ENCODE measurements around the gene EN1. TPM values are rescaled to one million over a fixed set of nuclear protein-coding genes. Genes with fewer than 3 reads are reported as not detected.

The EN1 gene
- total and polyA plus RNA-seq, 2 of the 13 experiments (the other 11 are each of a cell fraction or from before 2014, with no cell fraction given) = not detected

GRCh38 chr2:118843483-118844132, 3.8 kb downstream of the EN1 start:
- TF ChIP-seq ZNF800 (CRISPR knock-in tag; IDR thresholded peaks at IDR 0.05) (no peak), KDM6A (CRISPR knock-in tag; IDR thresholded peaks at IDR 0.05; ENCODE audit: low read depth) (no peak), HIVEP1 (CRISPR knock-in tag; IDR thresholded peaks at IDR 0.05) (no peak), ZNF367 (CRISPR knock-in tag; IDR thresholded peaks at IDR 0.05; ENCODE audit: borderline replicate concordance) (no peak), ZNF639 (CRISPR knock-in tag; conservative IDR thresholded peaks at IDR 0.05) (no peak)
- FAIRE-seq (no peak), ATAC-seq (no peak), DNase-seq (ENCODE audit: low spot score) (no peak)
- H3K27me3 ChIP-seq (ENCODE audit: control insufficient read depth in 1 of 2, insufficient read depth in 2 of 2, low read length in 2 of 2) = peaks cover 19 to 77% of the 10 kb centered on the region in 2 experiments
- H3K4me2 ChIP-seq (ENCODE audit: low read depth, low read length) = no peak overlapping the region
- H3K9me3 ChIP-seq (ENCODE audit: low read length) = no peaks in the 10 kb centered on the region
- no peaks in the 10 kb centered on the region for H3K4me1 ChIP-seq (ENCODE audit: insufficient read depth, low read length)
- POLR2A ChIA-PET = no interaction called here
- CTCF ChIA-PET (ENCODE audit: low intra/inter-chr PET ratio, low total read pairs) = no interaction called here
- H4K20me1 ChIP-seq (ENCODE audit: insufficient read depth, low read length) = no peaks in the 10 kb centered on the region
- no peak overlapping the region for H2AFZ ChIP-seq (ENCODE audit: low read length)
- no TSS peak for BruUV-seq (replicated peaks)
- in situ Hi-C loops (cut with HindIII; ENCODE audit: extremely low pct_ligation_motif_present, low pct_unique_long_range_greater_than_20kb) = no loop called here
- H3K27ac ChIP-seq (ENCODE audit: extremely low read length, insufficient read depth, low read length) = no peak overlapping the region
- no peak overlapping the region for H3K9ac ChIP-seq (ENCODE audit: insufficient read depth, low read depth, low read length)
- H3K4me3 ChIP-seq (replicated peaks in 1 of 3; ENCODE audit: insufficient read depth in 1 of 3, low read depth in 2 of 3, low read length in 3 of 3) = no peak overlapping the region
- 19% methylated on average over 10 of the region's 10 CpGs for WGBS (ENCODE audit: low lambda C conversion rate)
- H3K36me3 ChIP-seq (replicated peaks in 1 of 2; ENCODE audit: control insufficient read depth in 1 of 2, insufficient read depth in 2 of 2, low read length in 2 of 2) = no peaks in the 10 kb centered on the region
- no peaks in the 10 kb centered on the region for H3K79me2 ChIP-seq (ENCODE audit: insufficient read depth, low read length)
- intact Hi-C loops (cut with micrococcal nuclease; ENCODE audit: unreplicated experiment) = no loop called here
